ENCODE results near the gene PPFIA1. TPM values are rescaled to one million over a fixed set of nuclear protein-coding genes. Genes with fewer than 3 reads are reported as not detected.

The PPFIA1 gene
- total RNA-seq, 1 experiment from 2014 or later, result 63.4 TPM

GRCh38 chr11:70399681-70400112 lies 129.2 kb downstream of the PPFIA1 start:
- no peak overlapping the region for H2AFZ ChIP-seq (ENCODE audit: low read length)
- no peak overlapping the region for H2BK20ac ChIP-seq (ENCODE audit: low read depth, low read length, poor library complexity, severe bottlenecking)
- no peaks in the 10 kb centered on the region for H3K27me3 Mint-ChIP-seq (ENCODE audit: low read depth)
- H3K4me1 ChIP-seq (ENCODE audit: insufficient read depth, low read length), result no peaks in the 10 kb centered on the region
- H3K9me3 Mint-ChIP-seq, result no peaks in the 10 kb centered on the region
- no peak overlapping the region for H3K56ac ChIP-seq (ENCODE audit: insufficient read length, low read depth, low read length)
- H3K4ac ChIP-seq (ENCODE audit: low read depth, low read length), result no peak overlapping the region
- no peak overlapping the region for H4K8ac ChIP-seq (replicated peaks; ENCODE audit: insufficient read length, low read depth, low read length)
- no peak overlapping the region for H3K27ac ChIP-seq (ENCODE audit: insufficient read length, low read depth, low read length)
- peaks cover 9 to 27% (median 16%) of the 10 kb centered on the region in 3 experiments; a peak in 6 of 7 replicates for H3K36me3 Mint-ChIP-seq (ENCODE audit: insufficient read depth in 1 of 3, low read depth in 3 of 3)
- no peak overlapping the region for H4K91ac ChIP-seq (ENCODE audit: insufficient read length, low read depth, low read length)
- H2BK5ac ChIP-seq (ENCODE audit: insufficient read length, low read length), result no peak overlapping the region
- no peaks in the 10 kb centered on the region for H4K20me1 ChIP-seq (ENCODE audit: control insufficient read depth, insufficient read depth, insufficient read length)
- no peak overlapping the region for H3K14ac ChIP-seq (ENCODE audit: insufficient read depth, low read length)
- H3K23ac ChIP-seq (ENCODE audit: insufficient read length, low read depth, low read length), result no peak overlapping the region
- H3K9me3 ChIP-seq (ENCODE audit: control insufficient read depth, low read depth, low read length), result no peaks in the 10 kb centered on the region
- peak; percentile 58 for DNase-seq
- H2BK15ac ChIP-seq (ENCODE audit: low read depth, low read length), result no peak overlapping the region
- peak overlapping the region; percentile 71 for H3K18ac ChIP-seq (ENCODE audit: insufficient read length, low read depth, low read length)
- H3K9ac ChIP-seq (ENCODE audit: extremely low read depth, insufficient read length, low read length), result peak overlapping the region; percentile 75
- no peak overlapping the region for H2AK5ac ChIP-seq (ENCODE audit: insufficient read length, low read length)
- H3K4me3 Mint-ChIP-seq, result peak overlapping the region; percentile 86 to 92
- peak overlapping the region in 2 of 3 experiments; percentile 16 to 90; a peak in 2 of 7 replicates for H3K27ac Mint-ChIP-seq
- WGBS (ENCODE audit: extremely low coverage, insufficient read length, low lambda C conversion rate), result no CpG with 5 or more reads among the region's 16 CpGs
- no peak overlapping the region for H2BK12ac ChIP-seq (ENCODE audit: insufficient read length, low read depth, low read length)
- no peak overlapping the region for H2BK120ac ChIP-seq (ENCODE audit: low read depth, low read length, poor library complexity, severe bottlenecking)
- no peak overlapping the region for H3T11ph ChIP-seq (ENCODE audit: low read length)
- no peaks in the 10 kb centered on the region for H3K27me3 ChIP-seq (ENCODE audit: insufficient read depth, low read length)
- H4K5ac ChIP-seq (ENCODE audit: insufficient read length, low read depth, low read length), result no peak overlapping the region
- peaks cover 2% of the 10 kb centered on the region for H3K79me1 ChIP-seq (ENCODE audit: insufficient read depth, low read depth, low read length, poor library complexity, severe bottlenecking)
- H3K79me2 ChIP-seq (ENCODE audit: insufficient read depth, low read length), result peaks cover 29% of the 10 kb centered on the region; the same call in 1 of the 2 replicates
- TF ChIP-seq, protein P1, sequence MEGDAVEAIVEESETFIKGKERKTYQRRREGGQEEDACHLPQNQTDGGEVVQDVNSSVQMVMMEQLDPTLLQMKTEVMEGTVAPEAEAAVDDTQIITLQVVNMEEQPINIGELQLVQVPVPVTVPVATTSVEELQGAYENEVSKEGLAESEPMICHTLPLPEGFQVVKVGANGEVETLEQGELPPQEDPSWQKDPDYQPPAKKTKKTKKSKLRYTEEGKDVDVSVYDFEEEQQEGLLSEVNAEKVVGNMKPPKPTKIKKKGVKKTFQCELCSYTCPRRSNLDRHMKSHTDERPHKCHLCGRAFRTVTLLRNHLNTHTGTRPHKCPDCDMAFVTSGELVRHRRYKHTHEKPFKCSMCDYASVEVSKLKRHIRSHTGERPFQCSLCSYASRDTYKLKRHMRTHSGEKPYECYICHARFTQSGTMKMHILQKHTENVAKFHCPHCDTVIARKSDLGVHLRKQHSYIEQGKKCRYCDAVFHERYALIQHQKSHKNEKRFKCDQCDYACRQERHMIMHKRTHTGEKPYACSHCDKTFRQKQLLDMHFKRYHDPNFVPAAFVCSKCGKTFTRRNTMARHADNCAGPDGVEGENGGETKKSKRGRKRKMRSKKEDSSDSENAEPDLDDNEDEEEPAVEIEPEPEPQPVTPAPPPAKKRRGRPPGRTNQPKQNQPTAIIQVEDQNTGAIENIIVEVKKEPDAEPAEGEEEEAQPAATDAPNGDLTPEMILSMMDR (conservative IDR thresholded peaks at IDR 0.05), result no peak
- H3K4me2 ChIP-seq (ENCODE audit: insufficient read depth, insufficient read length, low read length), result peak overlapping the region; percentile 89
- H3K23me2 ChIP-seq (ENCODE audit: insufficient read length, low read depth, low read length, poor library complexity, severe bottlenecking), result peaks cover 17% of the 10 kb centered on the region
- H3K4me1 Mint-ChIP-seq, result peaks cover 25 to 26% of the 10 kb centered on the region in 2 experiments

Data from H9 (cell line).